Small intestine (tissue), 7 donors: ENCODE data around the gene USH1G. TPM values are rescaled to one million over a fixed set of nuclear protein-coding genes. Genes with fewer than 3 reads are reported as not detected.

ENCODE experiments used
- DNase-seq, 2 donors: peaks; one replicate each; pipeline versions ENCODE4 v3.0.0 to v3.0.0-alpha.2; 2013
- FAIRE-seq: peaks from 2 replicates; lab custom pipeline; 2012; peaks lifted over from hg19 to GRCh38; lab: Jason Lieb, UNC
- H3K27ac ChIP-seq, 3 donors: one replicate each; pipeline ENCODE4 v1.5.1; 2013; ENCODE audit warnings: low read length in 2 of 3, mild to moderate bottlenecking in 2 of 3, control low read depth in 1 of 3, inconsistent platforms in 1 of 3, low read depth in 1 of 3, moderate library complexity in 1 of 3
- H3K27me3 ChIP-seq, 3 donors: one replicate each; pipeline ENCODE4 v1.6.1; 2013; ENCODE audit warnings: low read length in 3 of 3, inconsistent platforms in 1 of 3; ENCODE audit not compliant: control insufficient read depth in 3 of 3, insufficient read depth in 3 of 3
- H3K36me3 ChIP-seq, 3 donors: one replicate each; pipeline ENCODE4 v1.6.1; 2013; ENCODE audit warnings: low read length in 3 of 3, inconsistent platforms in 1 of 3, low read depth in 1 of 3, mild to moderate bottlenecking in 1 of 3, moderate library complexity in 1 of 3; ENCODE audit not compliant: control insufficient read depth in 3 of 3, insufficient read depth in 2 of 3
- H3K4me1 ChIP-seq, 3 donors: one replicate each; pipeline ENCODE4 v1.6.1; 2013; ENCODE audit warnings: low read length in 2 of 3, inconsistent platforms in 1 of 3, low read depth in 1 of 3, mild to moderate bottlenecking in 1 of 3, moderate library complexity in 1 of 3; ENCODE audit not compliant: control insufficient read depth in 3 of 3, insufficient read depth in 2 of 3
- H3K4me3 ChIP-seq, 3 donors: one replicate each; pipeline ENCODE4 v1.5.1; 2013; ENCODE audit warnings: low read length in 3 of 3, control low read depth in 1 of 3, inconsistent platforms in 1 of 3, low read depth in 1 of 3, mild to moderate bottlenecking in 1 of 3, moderate library complexity in 1 of 3
- H3K9me3 ChIP-seq, 2 donors: one replicate each; pipeline ENCODE4 v1.6.1; 2013; ENCODE audit warnings: low read depth in 1 of 2, low read length in 1 of 2; ENCODE audit not compliant: control insufficient read depth in 2 of 2, insufficient read depth in 1 of 2
- WGBS, 3 donors: extraction: QIAGEN DNeasy Blood & Tissue Kit; methylation state at CpG; one replicate each; pipeline ENCODE4 v1.1.7; 2013; 5-methylcytosine and 5-hydroxymethylcytosine counted together
- polyA plus RNA-seq, 4 donors: library from polyadenylated mRNA; stranded (reverse) in 3 of 4; unstranded in 1 of 4; fragments of 200-250 nt in 3 of 4; fragments of 120-200 nt in 1 of 4; gene quantifications; one replicate each; pipeline versions ENCODE4 v1.2.1 to v1.2.3, GENCODE V29; 2013
- donor health status: healthy with polysubstance abuse.
- donor health status: control.
- donor health status: control.
- donor health status: Bipolar disorder and iron deficiency.
- donor health status: healthy.

USH1G gene
- polyA plus RNA-seq, 4 donors, result 0.07 to 3.1 (median 0.63) TPM

DNA sequence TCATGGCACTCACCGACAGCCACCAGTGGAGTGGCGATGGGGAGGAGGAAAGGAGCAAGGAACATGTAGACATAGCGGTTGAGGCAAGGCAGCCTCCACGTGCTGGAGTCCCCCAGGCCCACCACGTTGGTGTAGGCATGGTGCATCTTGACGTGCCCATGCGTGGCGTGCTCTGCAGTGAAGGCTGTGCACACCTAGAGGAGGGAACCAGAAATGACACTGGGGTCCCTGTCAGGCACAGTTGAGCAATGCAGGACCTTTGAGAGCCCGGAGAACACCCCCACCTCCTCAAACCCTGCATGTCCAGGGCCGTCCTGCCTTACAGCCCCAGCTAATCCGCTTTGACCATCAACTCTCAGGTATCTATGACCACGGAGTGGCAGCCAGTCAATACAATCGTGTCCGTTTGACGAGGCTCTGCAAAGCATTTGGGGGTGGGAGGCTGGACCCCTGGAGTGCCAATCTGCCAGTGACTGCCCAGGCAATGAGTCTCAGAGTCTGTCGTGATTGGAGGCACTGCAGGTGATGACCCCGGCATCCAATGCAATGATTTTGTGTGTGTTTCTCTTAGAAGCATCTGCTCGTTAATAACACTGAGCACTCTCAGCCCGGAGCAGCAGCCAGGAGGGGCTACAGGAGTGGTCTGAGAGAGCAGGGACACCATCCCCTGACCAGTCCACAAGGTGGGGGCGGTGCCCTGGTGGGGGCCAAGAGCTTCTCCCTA lies 40.4 kb downstream of the USH1G start:
- H3K4me3 ChIP-seq, result no peak overlapping the region
- H3K4me1 ChIP-seq, result peaks cover 0 to 11% (median 0%) of the 10 kb centered on the region in 3 donors
- H3K9me3 ChIP-seq, result no peaks in the 10 kb centered on the region
- FAIRE-seq (no peak), DNase-seq (no peak)
- WGBS, 3 donors, result 74 to 76% (median 74%) methylated on average over 20 of the region's 20 CpGs
- peaks cover 0 to 5% (median 0%) of the 10 kb centered on the region in 3 donors for H3K36me3 ChIP-seq
- H3K27ac ChIP-seq, result no peak overlapping the region
- peaks cover 0 to 4% (median 4%) of the 10 kb centered on the region in 3 donors for H3K27me3 ChIP-seq

DNA sequence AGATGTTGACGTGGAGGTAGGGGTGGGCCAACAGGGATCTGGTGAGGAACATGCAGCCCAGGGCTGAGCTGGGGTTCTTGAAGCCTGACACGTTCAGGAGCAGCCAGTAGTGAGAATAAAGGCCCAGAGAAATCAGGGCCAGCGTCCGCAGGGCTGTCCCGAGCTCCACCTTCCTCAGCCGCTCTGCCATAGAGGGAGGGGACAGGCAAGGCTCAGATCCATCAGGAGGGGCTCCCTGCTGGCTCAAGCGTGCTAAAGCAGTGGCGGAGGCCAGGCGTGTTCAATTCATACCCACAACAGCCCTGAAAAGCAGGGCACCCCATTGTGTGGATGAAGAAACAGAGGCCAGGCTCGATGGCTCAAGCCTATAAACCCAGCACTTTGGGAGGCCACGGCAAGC lies 42.0 kb downstream of the USH1G start:
- Histone ChIP-seq H3K9me3 (no peaks in the 10 kb centered on the region), H3K27me3 (peaks cover 0 to 4% (median 4%) of the 10 kb centered on the region in 3 donors), H3K4me1 (peaks cover 0 to 14% (median 0%) of the 10 kb centered on the region in 3 donors), H3K36me3 (peaks cover 0 to 5% (median 0%) of the 10 kb centered on the region in 3 donors), H3K4me3 (no peak overlapping the region), H3K27ac (no peak overlapping the region)
- 73 to 86% (median 82%) methylated on average over 11 of the region's 11 CpGs for WGBS, 3 donors
- DNase-seq (no peak), FAIRE-seq (no peak)

DNA sequence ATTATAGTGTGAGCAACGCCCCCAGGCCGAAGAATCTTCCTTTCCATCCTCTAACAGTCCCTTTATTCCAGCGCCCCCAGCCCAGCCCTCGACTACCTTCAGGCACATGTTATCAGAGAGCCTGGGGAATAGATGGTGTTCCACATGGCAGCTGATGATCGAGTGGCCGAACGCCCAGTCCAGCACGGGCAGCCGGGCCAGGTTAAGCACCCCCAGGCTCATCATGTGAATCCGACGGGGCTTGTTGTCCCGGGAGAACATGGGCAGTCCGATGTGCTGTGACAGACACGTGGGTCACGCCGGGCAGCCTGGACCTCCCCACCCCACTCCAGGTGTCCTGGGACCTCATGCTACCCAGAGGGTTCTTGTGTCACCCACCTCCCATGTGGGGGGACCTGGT lies 43.7 kb downstream of the USH1G start:
- no peak for DNase-seq
- Histone ChIP-seq H3K4me1 (peaks cover 0 to 14% (median 0%) of the 10 kb centered on the region in 3 donors), H3K4me3 (no peak overlapping the region), H3K9me3 (no peaks in the 10 kb centered on the region), H3K27me3 (peaks cover 0 to 4% (median 4%) of the 10 kb centered on the region in 3 donors), H3K27ac (no peak overlapping the region), H3K36me3 (peaks cover 0 to 5% (median 0%) of the 10 kb centered on the region in 3 donors)
- 88 to 93% (median 91%) methylated on average over 14 to 16 of the region's 16 CpGs for WGBS, 3 donors
- no peak for FAIRE-seq

DNA sequence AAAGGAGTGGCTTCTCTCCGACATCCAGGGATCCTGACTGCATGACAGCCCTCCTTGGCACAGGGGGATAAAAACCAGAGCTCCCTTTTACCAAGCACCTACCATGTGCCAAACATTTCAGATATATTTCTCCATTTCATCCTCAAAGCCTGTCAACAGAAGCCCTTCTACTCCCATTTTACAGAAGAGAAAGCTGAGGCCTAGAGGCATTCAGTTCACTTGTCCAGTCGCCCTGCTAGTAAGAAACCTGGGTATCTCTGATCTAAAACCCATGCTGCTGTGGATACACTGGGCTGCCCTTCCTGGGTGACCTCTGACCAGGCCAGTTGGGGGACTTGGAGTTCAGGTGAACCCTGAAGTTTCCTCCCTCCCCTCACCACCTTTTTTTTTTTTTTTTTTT lies 44.4 kb downstream of the USH1G start:
- no peaks in the 10 kb centered on the region for H3K9me3 ChIP-seq
- no peak overlapping the region for H3K27ac ChIP-seq
- FAIRE-seq (no peak), DNase-seq (no peak)
- no peak overlapping the region for H3K4me3 ChIP-seq
- H3K27me3 ChIP-seq, result peaks cover 0 to 4% (median 4%) of the 10 kb centered on the region in 3 donors
- H3K36me3 ChIP-seq, result peaks cover 0 to 5% (median 0%) of the 10 kb centered on the region in 3 donors
- 40 to 61% (median 55%) methylated on average over 2 of the region's 2 CpGs for WGBS, 3 donors
- H3K4me1 ChIP-seq, result peaks cover 0 to 20% (median 0%) of the 10 kb centered on the region in 3 donors

DNA sequence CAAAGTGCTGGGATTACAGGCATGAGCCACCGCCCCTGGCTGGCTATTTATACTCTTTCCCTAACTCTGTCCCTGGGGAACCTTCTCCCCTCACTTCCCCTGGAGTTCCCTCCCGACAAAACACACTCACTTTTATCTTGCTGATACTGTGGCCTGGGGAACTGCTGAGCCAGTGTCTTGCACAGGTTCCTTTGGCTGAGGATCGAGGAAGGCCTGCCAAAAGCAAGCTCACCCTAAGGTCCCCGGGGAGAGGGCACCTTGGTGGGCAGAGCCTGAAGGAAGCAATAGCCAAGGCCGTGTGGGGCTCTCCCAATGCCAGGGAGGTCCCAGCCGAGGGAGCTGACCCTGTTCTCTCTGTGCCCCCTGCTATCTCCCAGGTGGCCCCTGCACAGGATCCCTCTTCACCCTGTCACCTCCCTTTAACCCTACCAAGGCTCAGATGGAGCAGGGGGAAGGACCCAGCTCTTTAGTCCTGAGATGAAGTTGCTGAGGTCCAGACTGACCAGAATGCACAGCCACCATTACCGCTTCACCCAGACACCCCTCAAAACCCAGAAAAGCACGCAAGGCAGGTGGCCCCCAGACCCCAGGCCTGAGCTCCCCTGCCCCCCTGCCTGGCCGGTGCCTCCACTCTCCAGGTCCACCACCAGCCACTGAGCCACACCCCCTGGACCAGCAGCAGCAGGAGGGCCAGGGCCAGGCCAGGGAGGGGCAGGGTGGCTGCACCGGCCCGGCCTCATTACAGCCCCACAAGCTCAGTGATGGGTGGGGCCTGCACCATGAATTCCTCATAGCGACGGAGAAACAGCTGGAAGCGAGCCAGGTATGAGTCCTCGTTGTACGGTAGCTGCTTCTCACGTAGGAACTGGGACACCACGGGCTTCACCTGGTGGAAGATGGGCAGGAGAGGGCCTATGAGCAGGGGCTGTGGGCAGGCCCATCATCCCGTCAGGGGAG lies 45.2 kb downstream of the USH1G start:
- DNase-seq (peak; percentile 88 to 89), FAIRE-seq (no peak)
- H3K36me3 ChIP-seq, result peaks cover 0 to 3% (median 0%) of the 10 kb centered on the region in 3 donors
- 23 to 45% (median 33%) methylated on average over 17 to 19 of the region's 19 CpGs for WGBS, 3 donors
- H3K9me3 ChIP-seq, result no peaks in the 10 kb centered on the region
- H3K4me3 ChIP-seq, result no peak overlapping the region
- peak overlapping the region in 1 of 3 donors; percentile 35 for H3K27ac ChIP-seq
- H3K27me3 ChIP-seq, result peaks cover 0 to 4% (median 1%) of the 10 kb centered on the region in 3 donors
- H3K4me1 ChIP-seq, result peaks cover 0 to 20% (median 0%) of the 10 kb centered on the region in 3 donors

DNA sequence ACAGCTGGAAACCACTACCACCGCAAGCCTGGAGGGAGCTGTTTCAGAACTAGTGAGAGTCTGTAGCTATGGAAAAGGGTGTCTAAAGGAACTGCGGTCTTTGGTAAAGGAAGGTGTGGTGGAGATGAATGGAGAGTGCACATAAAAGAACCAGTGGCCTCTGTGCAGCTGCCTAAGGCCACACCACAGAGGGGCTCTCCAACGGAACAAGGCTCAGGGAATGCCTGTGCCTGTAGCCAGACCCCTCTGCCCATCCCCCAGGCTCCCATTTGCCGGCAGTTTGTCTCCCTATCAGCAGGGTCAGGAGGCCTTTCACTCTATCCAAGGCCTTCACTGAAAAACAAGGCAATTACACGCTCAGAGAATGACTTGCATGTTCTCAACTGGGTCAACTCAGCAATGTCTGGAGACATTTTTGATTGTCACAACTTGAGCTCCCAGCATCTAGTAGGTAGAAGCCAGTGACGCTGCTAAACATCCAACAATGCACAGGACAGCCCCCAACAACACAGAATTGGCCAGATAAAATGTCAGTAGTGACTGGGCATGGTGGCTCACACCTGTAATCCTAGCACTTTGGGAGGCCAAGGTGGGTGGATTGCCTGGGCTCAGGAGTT lies 47.0 kb downstream of the USH1G start:
- no peak for FAIRE-seq
- Histone ChIP-seq H3K27me3 (no peaks in the 10 kb centered on the region), H3K27ac (no peak overlapping the region), H3K4me1 (peaks cover 0 to 29% (median 3%) of the 10 kb centered on the region in 3 donors), H3K36me3 (no peaks in the 10 kb centered on the region), H3K4me3 (no peak overlapping the region), H3K9me3 (no peaks in the 10 kb centered on the region)
- WGBS, 3 donors, result 66 to 77% (median 77%) methylated on average over 6 of the region's 6 CpGs
- DNase-seq, result no peak

DNA sequence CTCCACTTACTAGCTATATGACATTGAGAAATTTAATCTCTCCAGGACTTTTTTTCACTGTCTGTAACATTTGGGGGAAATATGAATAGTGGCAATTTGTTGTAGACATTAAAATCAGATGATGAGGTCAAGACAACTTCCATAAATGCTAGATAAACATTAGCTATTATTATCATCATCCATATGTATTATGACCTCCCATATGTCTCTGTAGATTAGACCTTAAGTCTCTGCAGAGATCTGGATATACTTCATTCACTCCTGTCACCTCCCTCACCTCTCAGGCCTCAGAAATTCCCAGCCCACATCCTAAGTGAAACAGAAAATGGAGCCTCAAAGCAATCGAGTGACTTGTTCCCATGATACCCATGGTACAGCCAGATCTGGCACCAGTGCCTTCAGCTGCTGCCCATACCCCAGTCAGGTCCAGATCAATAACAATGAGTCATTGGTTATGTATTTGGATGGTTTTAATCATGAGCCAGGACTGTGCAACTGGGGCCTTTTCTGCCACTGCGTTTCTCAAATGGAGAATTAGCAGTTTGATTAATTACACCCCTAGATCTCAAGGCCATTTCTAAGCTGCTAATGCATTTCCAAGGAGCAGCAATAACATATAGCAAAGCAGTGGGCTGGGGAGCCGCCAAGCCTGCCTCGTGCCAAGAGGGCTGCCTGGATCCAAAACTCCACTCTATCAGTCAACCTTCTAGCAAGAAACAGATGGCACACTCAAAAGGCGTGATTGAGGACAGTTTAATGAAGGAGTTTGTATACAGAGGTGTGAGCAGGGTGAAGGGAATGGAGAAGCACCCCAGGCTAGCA lies 47.7 kb downstream of the USH1G start:
- Histone ChIP-seq H3K36me3 (no peaks in the 10 kb centered on the region), H3K4me3 (no peak overlapping the region), H3K4me1 (peaks cover 0 to 29% (median 3%) of the 10 kb centered on the region in 3 donors), H3K9me3 (no peaks in the 10 kb centered on the region), H3K27ac (no peak overlapping the region), H3K27me3 (no peaks in the 10 kb centered on the region)
- FAIRE-seq (no peak), DNase-seq (no peak)
- 51 to 53% (median 52%) methylated on average over 5 of the region's 5 CpGs for WGBS, 3 donors
